MM.1S (cell line): ENCODE results near the gene KCTD17.

Experiments
- EZH2 ChIP-seq: fragments of 300-600 bp; sonication (generic); optimal IDR thresholded peaks from 2 replicates; pipeline ENCODE3; 2017; ENCODE audit warnings: low read depth, mild to moderate bottlenecking, antibody characterized with exemption, low read length, mixed read lengths
- EZH2phosphoT487 ChIP-seq: fragments of 300-600 bp; sonication (generic); IDR thresholded peaks from 2 replicates; pipeline ENCODE4 v1.6.1; 2018; ENCODE audit warnings: antibody characterized with exemption, low read length
- TF ChIP-seq, protein P1 (sequence below): fragments of 300-600 bp; sonication (generic); IDR thresholded peaks from 2 replicates; pipeline ENCODE4 v1.5.1; 2016; ENCODE audit warnings: antibody characterized with exemption, low read length, mixed read lengths

DNA sequence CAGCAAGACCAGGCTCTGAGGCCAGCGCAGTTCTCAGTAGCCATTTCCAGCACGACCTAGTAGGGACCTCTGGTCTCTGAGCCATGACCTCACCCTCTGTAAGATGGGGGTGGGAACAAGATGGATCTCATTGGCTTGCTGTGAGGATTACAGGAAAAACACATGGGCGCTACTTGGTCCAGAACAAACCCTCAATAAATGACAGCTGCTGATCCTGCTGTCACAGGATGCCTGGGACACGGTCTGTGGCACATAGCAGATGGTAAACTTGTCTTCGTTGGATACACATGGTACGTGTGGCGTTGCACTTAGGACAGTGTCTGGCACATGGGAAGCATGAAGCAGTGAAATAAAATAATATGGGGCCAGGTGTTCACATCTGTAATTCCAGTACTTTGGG lies 4.5 kb upstream of the KCTD17 start:
- no peak for TF ChIP-seq EZH2
- TF ChIP-seq, protein P1, sequence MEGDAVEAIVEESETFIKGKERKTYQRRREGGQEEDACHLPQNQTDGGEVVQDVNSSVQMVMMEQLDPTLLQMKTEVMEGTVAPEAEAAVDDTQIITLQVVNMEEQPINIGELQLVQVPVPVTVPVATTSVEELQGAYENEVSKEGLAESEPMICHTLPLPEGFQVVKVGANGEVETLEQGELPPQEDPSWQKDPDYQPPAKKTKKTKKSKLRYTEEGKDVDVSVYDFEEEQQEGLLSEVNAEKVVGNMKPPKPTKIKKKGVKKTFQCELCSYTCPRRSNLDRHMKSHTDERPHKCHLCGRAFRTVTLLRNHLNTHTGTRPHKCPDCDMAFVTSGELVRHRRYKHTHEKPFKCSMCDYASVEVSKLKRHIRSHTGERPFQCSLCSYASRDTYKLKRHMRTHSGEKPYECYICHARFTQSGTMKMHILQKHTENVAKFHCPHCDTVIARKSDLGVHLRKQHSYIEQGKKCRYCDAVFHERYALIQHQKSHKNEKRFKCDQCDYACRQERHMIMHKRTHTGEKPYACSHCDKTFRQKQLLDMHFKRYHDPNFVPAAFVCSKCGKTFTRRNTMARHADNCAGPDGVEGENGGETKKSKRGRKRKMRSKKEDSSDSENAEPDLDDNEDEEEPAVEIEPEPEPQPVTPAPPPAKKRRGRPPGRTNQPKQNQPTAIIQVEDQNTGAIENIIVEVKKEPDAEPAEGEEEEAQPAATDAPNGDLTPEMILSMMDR: no peak
- no peak for TF ChIP-seq EZH2phosphoT487
